Thoracic aorta (tissue), 2 donors: ENCODE data around the gene LHX1. TPM values are rescaled to one million over a fixed set of nuclear protein-coding genes. Genes with fewer than 3 reads are reported as not detected.

Experiments used
- ATAC-seq: fragments of 150-250 bp; one replicate; pipeline ENCODE4 v1.8.0; 2017; ENCODE audit warnings: low read depth; ENCODE audit not compliant: insufficient number of reproducible peaks, low FRiP score
- DNase-seq: peaks from one replicate; pipeline ENCODE4 v3.0.0-alpha.2; 2020; ENCODE audit warnings: low spot score
- H3K27ac ChIP-seq, 2 donors: fragments of 200-600 bp; sonication (generic); 1 replicate in 1 of 2; 2 replicates in 1 of 2; pipeline ENCODE4 v1.5.1; 2016; ENCODE audit warnings: mild to moderate bottlenecking in 2 of 2, moderate library complexity in 2 of 2
- H3K27me3 ChIP-seq: fragments of 200-600 bp; sonication (generic); replicated peaks from 2 replicates; pipeline ENCODE4 v1.6.0; 2016; ENCODE audit warnings: mild to moderate bottlenecking; ENCODE audit not compliant: insufficient read depth
- H3K36me3 ChIP-seq: fragments of 200-600 bp; sonication (generic); one replicate; pipeline ENCODE4 v1.5.1; 2016
- H3K4me1 ChIP-seq, 2 donors: fragments of 200-600 bp; sonication (generic); 1 replicate in 1 of 2; 2 replicates in 1 of 2; pipeline versions ENCODE4 v1.5.1 to v1.6.0; 2016; ENCODE audit warnings: low read depth in 2 of 2, mild to moderate bottlenecking in 1 of 2; ENCODE audit not compliant: control insufficient read depth in 1 of 2
- H3K4me3 ChIP-seq: fragments of 200-600 bp; sonication (generic); 2 replicates; pipeline ENCODE4 v1.5.1; 2016; ENCODE audit warnings: mild to moderate bottlenecking
- H3K9me3 ChIP-seq: fragments of 200-600 bp; sonication (generic); 2 replicates; pipeline ENCODE4 v1.5.1; 2016
- CTCF ChIP-seq: fragments of 200-600 bp; sonication (generic); IDR thresholded peaks from one replicate; pipeline ENCODE4 v1.5.1; 2019; ENCODE audit warnings: antibody characterized with exemption
- total RNA-seq, 2 donors: library from RNA; depleted of rRNA; stranded (reverse); fragments of >200 nt; gene quantifications; one replicate each; pipeline versions ENCODE4 v1.1.0 to v1.2.3, GENCODE V29; 2016

The LHX1 gene
- total RNA-seq, 2 donors from 2014 or later, result not detected

GRCh38 chr17:36951084-36951789 is 14.0 kb downstream of the LHX1 start:
- peaks cover 29% of the 10 kb centered on the region for H3K36me3 ChIP-seq
- ATAC-seq, result no peak

GRCh38 chr17:36971508-36971907 is 34.2 kb downstream of the LHX1 start:
- H3K4me1 ChIP-seq, result no peaks in the 10 kb centered on the region
- H3K27ac ChIP-seq, result no peak overlapping the region
- DNase-seq (no peak), ATAC-seq (no peak)
- H3K4me3 ChIP-seq, result no peak overlapping the region
- no peaks in the 10 kb centered on the region for H3K36me3 ChIP-seq
- H3K27me3 ChIP-seq, result no peaks in the 10 kb centered on the region
- no peak for TF ChIP-seq CTCF
- H3K9me3 ChIP-seq, result no peaks in the 10 kb centered on the region

More at GRCh38 chr17:36951084-36951789, 14.0 kb downstream of the LHX1 start:
- DNase-seq, result no peak
- no peak overlapping the region for H3K4me3 ChIP-seq
- no peak for TF ChIP-seq CTCF
- no peaks in the 10 kb centered on the region for H3K9me3 ChIP-seq
- H3K27ac ChIP-seq, result no peak overlapping the region
- no peaks in the 10 kb centered on the region for H3K27me3 ChIP-seq
- H3K4me1 ChIP-seq, result peaks cover 10 to 28% of the 10 kb centered on the region in 2 donors

- no peaks in the 10 kb centered on the region for H3K36me3 ChIP-seq
- no peaks in the 10 kb centered on the region for H3K27me3 ChIP-seq
- no peaks in the 10 kb centered on the region for H3K4me1 ChIP-seq
- TF ChIP-seq CTCF, result no peak
- H3K27ac ChIP-seq, result no peak overlapping the region
- no peak for DNase-seq
- H3K4me3 ChIP-seq, result no peak overlapping the region
- H3K9me3 ChIP-seq, result no peaks in the 10 kb centered on the region
- ATAC-seq, result no peak
Observed at GRCh38 chr17:36972186-36972700, 35.0 kb downstream of the LHX1 start.

- TF ChIP-seq CTCF, result no peak
- Histone ChIP-seq H3K36me3 (no peaks in the 10 kb centered on the region), H3K4me3 (no peak overlapping the region), H3K27ac (no peak overlapping the region), H3K9me3 (no peaks in the 10 kb centered on the region), H3K27me3 (no peaks in the 10 kb centered on the region), H3K4me1 (no peaks in the 10 kb centered on the region)
- no peak for DNase-seq
- ATAC-seq, result no peak
Observed at GRCh38 chr17:36972905-36973304, 35.6 kb downstream of the LHX1 start.

- no peaks in the 10 kb centered on the region for H3K27me3 ChIP-seq
- H3K9me3 ChIP-seq, result no peaks in the 10 kb centered on the region
- no peak overlapping the region for H3K27ac ChIP-seq
- ATAC-seq (no peak), DNase-seq (no peak)
- no peaks in the 10 kb centered on the region for H3K36me3 ChIP-seq
- no peak for TF ChIP-seq CTCF
- peaks cover 7 to 20% of the 10 kb centered on the region in 2 donors for H3K4me1 ChIP-seq
- H3K4me3 ChIP-seq, result no peak overlapping the region
Observed at GRCh38 chr17:36975922-36976515, 38.7 kb downstream of the LHX1 start.
